NCI-H1930 (cell line): ENCODE data around the gene BTBD16.

ENCODE experiments used
- DNase-seq, 2 experiments: peaks; one replicate each; lab custom pipeline; 2025; lab: John Stamatoyannopoulos, UW

BTBD16 gene

GRCh38 chr10:122316224-122316884 lies 45.3 kb downstream of the BTBD16 start:
- DNase-seq, result no peak

GRCh38 chr10:122321960-122322359 lies 50.9 kb downstream of the BTBD16 start:
- no peak for DNase-seq

GRCh38 chr10:122323189-122323588 lies 52.1 kb downstream of the BTBD16 start:
- DNase-seq, result no peak

GRCh38 chr10:122323941-122324675 lies 53.0 kb downstream of the BTBD16 start:
- DNase-seq, result no peak

- no peak for DNase-seq
Measured at GRCh38 chr10:122325235-122325634, 54.1 kb downstream of the BTBD16 start.

GRCh38 chr10:122326385-122326784 lies 55.3 kb downstream of the BTBD16 start:
- no peak for DNase-seq

- no peak for DNase-seq
Measured at GRCh38 chr10:122326806-122327205, 55.7 kb downstream of the BTBD16 start.

- no peak for DNase-seq
Measured at GRCh38 chr10:122327237-122328206, 56.4 kb downstream of the BTBD16 start.

GRCh38 chr10:122328676-122329075 lies 57.6 kb downstream of the BTBD16 start:
- DNase-seq, result no peak

- no peak for DNase-seq
Measured at GRCh38 chr10:122329416-122329815, 58.3 kb downstream of the BTBD16 start.

- DNase-seq, result no peak
Measured at GRCh38 chr10:122331100-122331499, 60.0 kb downstream of the BTBD16 start.

- DNase-seq, result no peak
Measured at GRCh38 chr10:122331615-122332446, 60.7 kb downstream of the BTBD16 start.

GRCh38 chr10:122333037-122333436 lies 61.9 kb downstream of the BTBD16 start:
- no peak for DNase-seq

GRCh38 chr10:122336332-122336731 lies 65.2 kb downstream of the BTBD16 start:
- no peak for DNase-seq

- DNase-seq, result no peak
Measured at GRCh38 chr10:122336961-122337360, 65.9 kb downstream of the BTBD16 start.

GRCh38 chr10:122338609-122339441 lies 67.7 kb downstream of the BTBD16 start:
- DNase-seq, result no peak

GRCh38 chr10:122341141-122341810 lies 70.2 kb downstream of the BTBD16 start:
- DNase-seq, result no peak

- DNase-seq, result no peak
Measured at GRCh38 chr10:122342293-122343134, 71.4 kb downstream of the BTBD16 start.

- no peak for DNase-seq
Measured at GRCh38 chr10:122343135-122343800, 72.2 kb downstream of the BTBD16 start.
